HG03095 (cell line): ENCODE data around the gene ARHGEF5.
"Not testable (repeated sequence)": the region's sequence is repeated elsewhere in the genome, so short reads cannot be mapped to it uniquely, and the experiment has no call there.

Experiments
- ATAC-seq: cut with Tn5 transposase; IDR thresholded peaks from one replicate; pipeline ENCODE4 v1.9.1; 2021; ENCODE audit warnings: moderate library complexity; ENCODE audit not compliant: unreplicated experiment

ARHGEF5 gene

GRCh38 chr7:144355176-144355822 lies at the start of gene ARHGEF5:
Gene ARHGEF5 (plus strand): TSS chr7:144355402. CDS start chr7:144362670, 7,268 bp downstream.
- ATAC-seq: peak; percentile 67

GRCh38 chr7:144309702-144310101 lies 45.5 kb upstream of the ARHGEF5 start:
- not testable (repeated sequence) for ATAC-seq

GRCh38 chr7:144311218-144311617 lies 44.0 kb upstream of the ARHGEF5 start:
- ATAC-seq: not testable (repeated sequence)

GRCh38 chr7:144311872-144312469 lies 43.2 kb upstream of the ARHGEF5 start, which contains the start of gene OR2A1:
Gene OR2A1 (plus strand): TSS chr7:144312419. CDS start chr7:144318125, 5,706 bp downstream.
- ATAC-seq: not testable (repeated sequence)

GRCh38 chr7:144317537-144317936 lies 37.7 kb upstream of the ARHGEF5 start:
- not testable (repeated sequence) for ATAC-seq

- ATAC-seq: not testable (repeated sequence)
These were observed 35.7 kb upstream of the ARHGEF5 start for GRCh38 chr7:144319547-144319946.

GRCh38 chr7:144321677-144322206 lies 33.5 kb upstream of the ARHGEF5 start:
- not testable (repeated sequence) for ATAC-seq

- not testable (repeated sequence) for ATAC-seq
These were observed 31.8 kb upstream of the ARHGEF5 start for GRCh38 chr7:144323359-144323758.

GRCh38 chr7:144325868-144326267 lies 29.3 kb upstream of the ARHGEF5 start:
- ATAC-seq: not testable (repeated sequence)

GRCh38 chr7:144330044-144330443 lies 25.2 kb upstream of the ARHGEF5 start:
- ATAC-seq: not testable (repeated sequence)

GRCh38 chr7:144331221-144331995 lies 23.8 kb upstream of the ARHGEF5 start:
- not testable (repeated sequence) for ATAC-seq

GRCh38 chr7:144331996-144332288 lies 23.3 kb upstream of the ARHGEF5 start:
- ATAC-seq: not testable (repeated sequence)

- ATAC-seq: not testable (repeated sequence)
These were observed 6.6 kb upstream of the ARHGEF5 start for GRCh38 chr7:144348625-144349024.

- ATAC-seq: not testable (repeated sequence)
These were observed 3.5 kb upstream of the ARHGEF5 start for GRCh38 chr7:144351667-144352066.

- ATAC-seq: not testable (repeated sequence)
These were observed 983 bp downstream of the ARHGEF5 start for GRCh38 chr7:144356185-144356584.

- ATAC-seq: not testable (repeated sequence)
These were observed 1.7 kb downstream of the ARHGEF5 start for GRCh38 chr7:144356860-144357259.

GRCh38 chr7:144362061-144362460 lies 6.9 kb downstream of the ARHGEF5 start:
- ATAC-seq: not testable (repeated sequence)

- ATAC-seq: not testable (repeated sequence)
These were observed 10.3 kb downstream of the ARHGEF5 start for GRCh38 chr7:144365523-144365922.

GRCh38 chr7:144367250-144367649 lies 12.0 kb downstream of the ARHGEF5 start:
- not testable (repeated sequence) for ATAC-seq

- not testable (repeated sequence) for ATAC-seq
These were observed 14.0 kb downstream of the ARHGEF5 start for GRCh38 chr7:144369221-144369620.

- no peak for ATAC-seq
These were observed 23.4 kb downstream of the ARHGEF5 start for GRCh38 chr7:144378651-144379050.
